ENCODE results near the gene SNPH.

SNPH gene

GRCh38 chr20:1254254-1254653 lies 11.8 kb upstream of the SNPH start:
- no peak for TF ChIP-seq CEBPB (IDR thresholded peaks at IDR 0.05)
- TF ChIP-seq RAD21 (IDR thresholded peaks at IDR 0.05; ENCODE audit: low read depth): no peak

DNA sequence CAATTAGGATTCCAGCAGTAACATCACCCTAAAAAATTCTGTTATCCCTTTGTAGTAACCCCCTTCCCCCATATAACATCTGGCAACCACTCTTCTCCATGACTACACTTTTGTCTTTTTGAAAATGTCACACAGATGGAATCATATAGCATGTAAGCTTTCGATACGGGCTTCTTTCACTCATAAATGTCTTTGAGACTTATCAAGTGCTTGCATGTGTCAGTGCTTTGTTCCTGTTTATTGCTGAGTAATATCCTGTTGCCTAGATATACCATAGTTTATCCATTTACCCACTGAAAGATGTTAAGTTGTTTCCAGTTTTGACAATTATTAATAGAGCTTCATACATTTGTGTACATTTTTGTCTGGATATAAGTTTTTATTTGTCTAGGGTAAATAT lies 10.4 kb upstream of the SNPH start:
- TF ChIP-seq, protein P1, sequence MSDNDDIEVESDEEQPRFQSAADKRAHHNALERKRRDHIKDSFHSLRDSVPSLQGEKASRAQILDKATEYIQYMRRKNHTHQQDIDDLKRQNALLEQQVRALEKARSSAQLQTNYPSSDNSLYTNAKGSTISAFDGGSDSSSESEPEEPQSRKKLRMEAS (IDR thresholded peaks at IDR 0.05): no peak
- TF ChIP-seq REST (IDR thresholded peaks at IDR 0.05; ENCODE audit: low read depth) (no peak), TAF1 (IDR thresholded peaks at IDR 0.05; ENCODE audit: low read depth) (no peak), EP300 (IDR thresholded peaks at IDR 0.05; ENCODE audit: borderline replicate concordance) (no peak), TCF12 (IDR thresholded peaks at IDR 0.05; ENCODE audit: low read depth) (no peak), YY1 (IDR thresholded peaks at IDR 0.05; ENCODE audit: low read depth) (no peak), NFIC (IDR thresholded peaks at IDR 0.05) (no peak), TEAD4 (IDR thresholded peaks at IDR 0.05) (no peak), ZBTB7A (IDR thresholded peaks at IDR 0.05; ENCODE audit: low read depth) (no peak), CEBPB (IDR thresholded peaks at IDR 0.05) (no peak), RAD21 (IDR thresholded peaks at IDR 0.05; ENCODE audit: low read depth) (no peak), FOXM1 (IDR thresholded peaks at IDR 0.05; ENCODE audit: borderline replicate concordance, low read depth) (no peak), EGR1 (IDR thresholded peaks at IDR 0.05) (no peak), CREB1 (IDR thresholded peaks at IDR 0.05; ENCODE audit: low read depth) (no peak)
- TF ChIP-seq, protein P2, sequence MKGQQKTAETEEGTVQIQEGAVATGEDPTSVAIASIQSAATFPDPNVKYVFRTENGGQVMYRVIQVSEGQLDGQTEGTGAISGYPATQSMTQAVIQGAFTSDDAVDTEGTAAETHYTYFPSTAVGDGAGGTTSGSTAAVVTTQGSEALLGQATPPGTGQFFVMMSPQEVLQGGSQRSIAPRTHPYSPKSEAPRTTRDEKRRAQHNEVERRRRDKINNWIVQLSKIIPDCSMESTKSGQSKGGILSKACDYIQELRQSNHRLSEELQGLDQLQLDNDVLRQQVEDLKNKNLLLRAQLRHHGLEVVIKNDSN (IDR thresholded peaks at IDR 0.05): no peak

- TF ChIP-seq CREB1 (IDR thresholded peaks at IDR 0.05; ENCODE audit: low read depth) (no peak), REST (IDR thresholded peaks at IDR 0.05; ENCODE audit: low read depth) (no peak), TCF12 (IDR thresholded peaks at IDR 0.05; ENCODE audit: low read depth) (no peak), EP300 (IDR thresholded peaks at IDR 0.05; ENCODE audit: borderline replicate concordance) (no peak), YY1 (IDR thresholded peaks at IDR 0.05; ENCODE audit: low read depth) (no peak), FOXM1 (IDR thresholded peaks at IDR 0.05; ENCODE audit: borderline replicate concordance, low read depth) (no peak), NFIC (IDR thresholded peaks at IDR 0.05) (no peak), TEAD4 (IDR thresholded peaks at IDR 0.05) (no peak), EGR1 (IDR thresholded peaks at IDR 0.05) (no peak), TAF1 (IDR thresholded peaks at IDR 0.05; ENCODE audit: low read depth) (no peak), ZBTB7A (IDR thresholded peaks at IDR 0.05; ENCODE audit: low read depth) (no peak), RAD21 (IDR thresholded peaks at IDR 0.05; ENCODE audit: low read depth) (no peak), CEBPB (IDR thresholded peaks at IDR 0.05) (no peak)
- TF ChIP-seq, protein P1 (IDR thresholded peaks at IDR 0.05): no peak
- TF ChIP-seq, protein P2 (IDR thresholded peaks at IDR 0.05): no peak
Observed at GRCh38 chr20:1263853-1264252, 2.2 kb upstream of the SNPH start.

GRCh38 chr20:1264727-1265126 lies 1.4 kb upstream of the SNPH start:
- TF ChIP-seq CREB1 (IDR thresholded peaks at IDR 0.05; ENCODE audit: low read depth): no peak
- no peak for TF ChIP-seq TAF1 (IDR thresholded peaks at IDR 0.05; ENCODE audit: low read depth)
- TF ChIP-seq FOXM1 (IDR thresholded peaks at IDR 0.05; ENCODE audit: borderline replicate concordance, low read depth): no peak
- no peak for TF ChIP-seq EP300 (IDR thresholded peaks at IDR 0.05; ENCODE audit: borderline replicate concordance)
- TF ChIP-seq RAD21 (IDR thresholded peaks at IDR 0.05; ENCODE audit: low read depth): no peak
- TF ChIP-seq, protein P2 (IDR thresholded peaks at IDR 0.05): no peak
- TF ChIP-seq, protein P1 (IDR thresholded peaks at IDR 0.05): no peak
- TF ChIP-seq TCF12 (IDR thresholded peaks at IDR 0.05; ENCODE audit: low read depth): no peak
- TF ChIP-seq EGR1 (IDR thresholded peaks at IDR 0.05): no peak
- TF ChIP-seq TEAD4 (IDR thresholded peaks at IDR 0.05): no peak
- TF ChIP-seq REST (IDR thresholded peaks at IDR 0.05; ENCODE audit: low read depth): no peak
- no peak for TF ChIP-seq NFIC (IDR thresholded peaks at IDR 0.05)
- TF ChIP-seq ZBTB7A (IDR thresholded peaks at IDR 0.05; ENCODE audit: low read depth): no peak
- TF ChIP-seq CEBPB (IDR thresholded peaks at IDR 0.05): no peak
- TF ChIP-seq YY1 (IDR thresholded peaks at IDR 0.05; ENCODE audit: low read depth): no peak

Data from Ishikawa (cell line).